ENCODE results near the gene RBM47.

- TF ChIP-seq CTCF (IDR thresholded peaks at IDR 0.05) (no peak), EZH2 (IDR thresholded peaks at IDR 0.05; ENCODE audit: borderline replicate concordance, insufficient read depth, low read depth, low read length, poor library complexity, severe bottlenecking) (no peak)
Observed at GRCh38 chr4:40419231-40419912, 210.3 kb downstream of the RBM47 start.

Measured in B cell (primary cell).